Measurements from ENCODE around the gene ADAMTSL3. TPM values are rescaled to one million over a fixed set of nuclear protein-coding genes. Genes with fewer than 3 reads are reported as not detected.

Gene ADAMTSL3
- polyA plus RNA-seq, 1 experiment = not detected

DNA sequence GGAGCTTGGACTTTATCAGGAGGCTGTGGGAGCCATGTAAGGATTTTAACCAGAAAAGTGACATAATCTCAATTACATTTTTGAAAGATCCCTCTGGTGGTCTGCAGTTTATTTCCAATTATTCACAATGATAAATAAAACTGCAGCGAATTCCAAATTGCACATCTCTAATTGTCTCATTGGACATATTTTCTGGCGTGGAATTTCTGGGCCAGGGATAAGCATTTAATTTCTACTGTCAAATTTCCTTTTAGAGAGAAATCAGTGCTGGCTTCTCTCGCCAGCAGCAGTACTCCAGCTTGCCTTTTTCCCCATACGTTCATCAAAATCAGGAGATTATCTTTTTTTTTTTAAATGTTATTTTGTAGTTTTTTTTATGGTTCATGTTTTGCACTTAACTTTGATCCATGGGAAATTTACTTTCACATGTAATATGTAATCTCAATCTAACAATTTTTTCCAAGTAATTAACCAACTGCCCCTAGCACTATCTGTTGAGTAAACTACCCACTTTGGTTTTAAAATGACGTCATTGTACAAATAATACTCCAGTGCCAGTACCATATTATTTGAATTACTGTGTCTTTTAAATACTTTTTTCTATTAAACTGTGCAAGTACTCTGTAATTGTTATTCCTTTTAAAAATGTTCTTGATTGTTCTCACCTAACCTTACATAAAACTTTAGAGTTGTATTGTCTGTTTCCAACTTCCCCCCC, 251.8 kb downstream of the ADAMTSL3 start:
- ChIA-PET CTCF (no interaction called here), POLR2A (no interaction called here)
- TF ChIP-seq, protein P1, sequence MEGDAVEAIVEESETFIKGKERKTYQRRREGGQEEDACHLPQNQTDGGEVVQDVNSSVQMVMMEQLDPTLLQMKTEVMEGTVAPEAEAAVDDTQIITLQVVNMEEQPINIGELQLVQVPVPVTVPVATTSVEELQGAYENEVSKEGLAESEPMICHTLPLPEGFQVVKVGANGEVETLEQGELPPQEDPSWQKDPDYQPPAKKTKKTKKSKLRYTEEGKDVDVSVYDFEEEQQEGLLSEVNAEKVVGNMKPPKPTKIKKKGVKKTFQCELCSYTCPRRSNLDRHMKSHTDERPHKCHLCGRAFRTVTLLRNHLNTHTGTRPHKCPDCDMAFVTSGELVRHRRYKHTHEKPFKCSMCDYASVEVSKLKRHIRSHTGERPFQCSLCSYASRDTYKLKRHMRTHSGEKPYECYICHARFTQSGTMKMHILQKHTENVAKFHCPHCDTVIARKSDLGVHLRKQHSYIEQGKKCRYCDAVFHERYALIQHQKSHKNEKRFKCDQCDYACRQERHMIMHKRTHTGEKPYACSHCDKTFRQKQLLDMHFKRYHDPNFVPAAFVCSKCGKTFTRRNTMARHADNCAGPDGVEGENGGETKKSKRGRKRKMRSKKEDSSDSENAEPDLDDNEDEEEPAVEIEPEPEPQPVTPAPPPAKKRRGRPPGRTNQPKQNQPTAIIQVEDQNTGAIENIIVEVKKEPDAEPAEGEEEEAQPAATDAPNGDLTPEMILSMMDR (IDR thresholded peaks at IDR 0.05; ENCODE audit: insufficient read depth, low read depth, low read length) = no peak

DNA sequence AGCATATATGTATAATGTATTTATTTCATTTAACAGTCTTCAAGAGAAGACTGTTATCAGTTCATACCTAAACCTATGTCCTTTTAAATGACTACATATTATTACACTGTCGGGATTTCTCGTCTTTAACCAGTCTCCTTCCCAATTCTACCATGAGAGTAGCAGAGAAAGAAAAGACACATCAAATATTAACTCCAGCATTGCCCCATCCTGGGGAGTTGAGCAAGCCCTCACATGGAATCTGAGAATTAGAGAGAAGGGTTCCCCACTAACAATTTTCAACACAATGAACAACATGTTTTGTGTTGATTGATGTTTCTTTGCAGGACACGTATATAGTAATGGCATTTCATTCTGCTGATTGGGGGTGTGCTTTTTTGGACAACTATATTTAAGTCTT, 257.4 kb downstream of the ADAMTSL3 start:
- TF ChIP-seq, protein P1 (IDR thresholded peaks at IDR 0.05; ENCODE audit: insufficient read depth, low read depth, low read length) = no peak
- ChIA-PET CTCF (no interaction called here), POLR2A (no interaction called here)
- no peak overlapping the region for H3K4me3 ChIP-seq (ENCODE audit: low read depth, low read length)
- no peaks in the 10 kb centered on the region for H3K36me3 ChIP-seq (ENCODE audit: control insufficient read depth, insufficient read depth, low read length)
- DNase-seq (ENCODE audit: low read depth) = no peak
- H3K27me3 ChIP-seq (ENCODE audit: control insufficient read depth, insufficient read depth, low read length) = no peaks in the 10 kb centered on the region

More for the DNA sequence above, 251.8 kb downstream of the ADAMTSL3 start:
- DNase-seq (ENCODE audit: low read depth) = no peak
- Histone ChIP-seq H3K27me3 (ENCODE audit: control insufficient read depth, insufficient read depth, low read length) (no peaks in the 10 kb centered on the region), H3K4me3 (ENCODE audit: low read depth, low read length) (no peak overlapping the region), H3K36me3 (ENCODE audit: control insufficient read depth, insufficient read depth, low read length) (no peaks in the 10 kb centered on the region)

DNA sequence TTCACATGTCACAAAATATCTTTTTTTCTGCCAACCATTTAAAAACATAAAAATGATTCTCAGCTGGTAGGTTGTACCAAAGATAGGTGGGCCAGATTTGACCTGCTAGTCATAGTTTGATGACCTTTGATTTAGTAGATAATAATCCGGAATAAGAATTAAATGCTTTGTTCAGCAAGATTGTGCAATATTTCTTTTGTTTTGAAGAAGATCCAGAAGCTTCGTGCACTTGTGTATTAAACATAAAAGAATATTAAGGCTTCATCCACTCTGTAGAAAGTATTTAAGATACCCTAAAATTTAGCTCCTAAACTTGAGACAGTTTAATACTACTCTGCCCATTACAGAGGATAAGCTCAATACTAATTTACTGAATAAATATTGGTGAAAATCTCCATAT, 258.4 kb downstream of the ADAMTSL3 start:
- no peaks in the 10 kb centered on the region for H3K27me3 ChIP-seq (ENCODE audit: control insufficient read depth, insufficient read depth, low read length)
- ChIA-PET POLR2A (no interaction called here), CTCF (no interaction called here)
- TF ChIP-seq, protein P1 (IDR thresholded peaks at IDR 0.05; ENCODE audit: insufficient read depth, low read depth, low read length) = no peak
- H3K36me3 ChIP-seq (ENCODE audit: control insufficient read depth, insufficient read depth, low read length) = no peaks in the 10 kb centered on the region
- no peak for DNase-seq (ENCODE audit: low read depth)
- H3K4me3 ChIP-seq (ENCODE audit: low read depth, low read length) = no peak overlapping the region

DNA sequence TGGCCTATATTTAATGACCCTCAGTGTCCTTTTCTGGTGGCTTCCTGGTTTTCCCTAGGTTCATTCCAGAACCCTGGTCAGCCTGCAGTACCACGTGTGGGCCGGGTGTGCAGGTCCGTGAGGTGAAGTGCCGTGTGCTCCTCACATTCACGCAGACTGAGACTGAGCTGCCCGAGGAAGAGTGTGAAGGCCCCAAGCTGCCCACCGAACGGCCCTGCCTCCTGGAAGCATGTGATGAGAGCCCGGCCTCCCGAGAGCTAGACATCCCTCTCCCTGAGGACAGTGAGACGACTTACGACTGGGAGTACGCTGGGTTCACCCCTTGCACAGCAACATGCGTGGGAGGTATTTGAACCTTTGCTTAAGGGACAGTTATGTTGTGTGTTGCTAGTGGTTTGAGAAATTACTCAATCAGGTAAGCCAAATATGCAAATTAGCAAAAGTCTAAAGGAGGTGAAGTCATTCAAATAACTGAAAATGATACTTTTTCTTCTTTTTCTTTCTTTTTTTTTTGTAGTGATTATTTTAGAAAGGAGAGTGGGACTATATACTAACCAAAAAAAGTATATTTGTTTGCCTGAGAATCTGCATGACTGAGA, 259.2 kb downstream of the ADAMTSL3 start:
- POLR2A ChIA-PET = no interaction called here
- Histone ChIP-seq H3K36me3 (ENCODE audit: control insufficient read depth, insufficient read depth, low read length) (no peaks in the 10 kb centered on the region), H3K4me3 (ENCODE audit: low read depth, low read length) (no peak overlapping the region), H3K27me3 (ENCODE audit: control insufficient read depth, insufficient read depth, low read length) (no peaks in the 10 kb centered on the region)
- no peak for DNase-seq (ENCODE audit: low read depth)
- TF ChIP-seq, protein P1 (IDR thresholded peaks at IDR 0.05; ENCODE audit: insufficient read depth, low read depth, low read length) = no peak
- CTCF ChIA-PET = no interaction called here

DNA sequence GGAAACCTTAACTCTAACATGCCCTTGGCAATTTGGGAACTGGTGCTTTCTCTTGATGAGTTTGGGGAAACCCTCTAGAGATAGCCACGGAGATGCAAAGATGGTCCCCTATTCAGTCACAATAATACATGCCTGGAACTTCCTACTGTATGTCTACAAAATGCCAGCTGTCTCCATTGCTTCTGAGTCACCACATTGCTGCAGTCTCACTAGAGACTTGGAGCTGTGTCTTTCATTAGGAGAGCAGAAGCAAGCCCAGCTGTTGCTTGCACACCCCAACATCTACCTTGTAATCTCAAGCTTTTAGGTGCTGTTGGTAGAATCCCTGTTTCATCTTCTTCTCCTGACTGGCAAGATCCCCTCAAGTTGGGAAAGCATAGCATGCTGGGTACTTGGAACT, 261.0 kb downstream of the ADAMTSL3 start:
- TF ChIP-seq, protein P1 (IDR thresholded peaks at IDR 0.05; ENCODE audit: insufficient read depth, low read depth, low read length) = no peak
- Histone ChIP-seq H3K4me3 (ENCODE audit: low read depth, low read length) (no peak overlapping the region), H3K36me3 (ENCODE audit: control insufficient read depth, insufficient read depth, low read length) (no peaks in the 10 kb centered on the region), H3K27me3 (ENCODE audit: control insufficient read depth, insufficient read depth, low read length) (no peaks in the 10 kb centered on the region)
- ChIA-PET CTCF (no interaction called here), POLR2A (no interaction called here)
- no peak for DNase-seq (ENCODE audit: low read depth)

All from BJ (cell line).